ENCODE results near the gene SYNGR3. TPM values are rescaled to one million over a fixed set of nuclear protein-coding genes. Genes with fewer than 3 reads are reported as not detected.
"Not testable (repeated sequence)": the region's sequence is repeated elsewhere in the genome, so short reads cannot be mapped to it uniquely, and the experiment has no call there.

Gene SYNGR3
- total RNA-seq, 4 donors from 2014 or later, result 2.1 to 5.6 (median 3.3) TPM

DNA sequence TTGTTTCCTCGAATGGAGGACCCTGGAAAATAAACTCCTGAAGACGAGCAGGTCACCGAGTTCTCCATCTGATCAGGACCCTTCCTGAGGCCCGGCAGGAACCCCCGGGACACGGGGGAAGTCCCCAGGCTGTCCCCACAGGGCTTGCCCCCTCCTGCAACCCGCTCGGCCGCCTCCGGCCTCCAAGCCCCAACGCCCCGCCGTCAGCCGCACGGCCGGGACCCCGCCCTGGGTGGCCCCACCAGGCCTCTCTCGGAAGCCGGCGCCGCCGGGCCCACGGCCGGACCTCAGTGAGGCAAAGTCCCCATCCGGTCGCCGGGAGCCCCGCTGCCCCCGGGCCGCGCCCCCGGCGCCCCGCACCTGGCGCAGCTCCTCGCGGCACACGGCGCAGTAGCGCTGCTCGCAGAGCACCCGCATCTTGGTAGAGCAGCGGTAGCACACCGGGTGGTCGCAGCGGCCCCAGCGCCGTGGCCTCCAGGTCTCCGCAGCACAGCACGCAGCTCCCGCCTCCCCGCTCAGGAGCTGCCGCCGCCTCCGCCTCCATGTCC, 19.5 kb downstream of the SYNGR3 start:
- H3K4me1 ChIP-seq, result peaks cover 52 to 59% (median 57%) of the 10 kb centered on the region in 4 donors
- intact Hi-C loops (cut with DNase I), result no loop called here

DNA sequence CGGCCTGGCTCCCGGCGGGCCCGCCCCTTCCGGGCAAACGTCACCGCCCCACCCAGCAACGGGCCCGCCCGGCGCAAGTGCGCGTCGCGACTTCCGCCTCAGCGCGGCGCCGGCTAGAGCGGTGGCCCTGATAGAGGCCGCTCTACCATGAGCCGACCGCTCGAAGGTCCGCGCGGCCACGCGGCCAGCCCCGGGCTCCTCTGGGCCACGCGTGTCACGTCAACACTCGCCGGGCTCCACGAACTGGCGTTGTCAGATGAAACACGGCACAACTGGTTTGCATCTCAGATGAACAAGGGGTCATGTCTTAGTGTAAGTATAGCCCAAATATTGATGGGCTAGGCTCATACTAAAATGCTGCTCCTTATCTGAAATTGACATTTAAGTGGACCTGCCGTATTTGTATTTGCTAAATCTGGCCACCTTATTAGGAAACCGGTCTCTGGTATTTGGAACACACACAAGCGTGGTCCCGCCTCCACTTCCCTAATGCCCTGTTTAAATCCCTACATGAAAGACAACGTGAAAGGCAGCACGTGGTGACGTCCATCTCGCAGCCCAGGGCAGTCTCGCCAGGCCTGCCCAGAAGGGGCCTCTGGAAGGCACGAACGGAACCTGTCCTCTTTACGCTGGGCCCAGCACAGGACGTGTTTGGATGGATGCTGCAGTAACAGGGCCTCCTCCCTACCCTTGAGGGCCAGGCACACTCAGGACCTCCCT, 20.2 kb downstream of the SYNGR3 start, which contains the start of gene ZNF598:
TSS of gene ZNF598 (minus strand) at position 31 of the 720 bp plus-strand sequence.
- WGBS, result 3% methylated on average over 4 of the region's 52 CpGs
- Histone ChIP-seq H3K27ac (replicated peaks in 1 of 4) (peak within 1 kb of the TSS; percentile 89 to 97 (median 94)), H3K36me3 (peaks cover 0 to 5% (median 4%) of the 10 kb centered on the region in 4 donors), H3K9me3 (no peaks in the 10 kb centered on the region), H3K4me1 (peaks cover 45 to 52% (median 50%) of the 10 kb centered on the region in 4 donors), H3K27me3 (no peaks in the 10 kb centered on the region), H3K4me3 (peak within 1 kb of the TSS; percentile 70 to 95 (median 81))
- TF ChIP-seq POLR2AphosphoS5 (IDR thresholded peaks at IDR 0.05), result peak; percentile 85 to 98
- TF ChIP-seq, protein P1, sequence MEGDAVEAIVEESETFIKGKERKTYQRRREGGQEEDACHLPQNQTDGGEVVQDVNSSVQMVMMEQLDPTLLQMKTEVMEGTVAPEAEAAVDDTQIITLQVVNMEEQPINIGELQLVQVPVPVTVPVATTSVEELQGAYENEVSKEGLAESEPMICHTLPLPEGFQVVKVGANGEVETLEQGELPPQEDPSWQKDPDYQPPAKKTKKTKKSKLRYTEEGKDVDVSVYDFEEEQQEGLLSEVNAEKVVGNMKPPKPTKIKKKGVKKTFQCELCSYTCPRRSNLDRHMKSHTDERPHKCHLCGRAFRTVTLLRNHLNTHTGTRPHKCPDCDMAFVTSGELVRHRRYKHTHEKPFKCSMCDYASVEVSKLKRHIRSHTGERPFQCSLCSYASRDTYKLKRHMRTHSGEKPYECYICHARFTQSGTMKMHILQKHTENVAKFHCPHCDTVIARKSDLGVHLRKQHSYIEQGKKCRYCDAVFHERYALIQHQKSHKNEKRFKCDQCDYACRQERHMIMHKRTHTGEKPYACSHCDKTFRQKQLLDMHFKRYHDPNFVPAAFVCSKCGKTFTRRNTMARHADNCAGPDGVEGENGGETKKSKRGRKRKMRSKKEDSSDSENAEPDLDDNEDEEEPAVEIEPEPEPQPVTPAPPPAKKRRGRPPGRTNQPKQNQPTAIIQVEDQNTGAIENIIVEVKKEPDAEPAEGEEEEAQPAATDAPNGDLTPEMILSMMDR (IDR thresholded peaks at IDR 0.05), result peak in 1 of 3 experiments; percentile 28
- TF ChIP-seq EP300 (IDR thresholded peaks at IDR 0.05), result no peak
- peak; percentile 91 for TF ChIP-seq POLR2A (IDR thresholded peaks at IDR 0.05; ENCODE audit: low read depth)
- DNase-seq (ENCODE audit: extremely low spot score), result no peak
- intact Hi-C loops (cut with DNase I), result no loop called here

More for the DNA sequence above, 19.5 kb downstream of the SYNGR3 start:
- TF ChIP-seq, protein P1 (IDR thresholded peaks at IDR 0.05), result no peak
- TF ChIP-seq EP300 (IDR thresholded peaks at IDR 0.05) (no peak), POLR2AphosphoS5 (IDR thresholded peaks at IDR 0.05) (no peak), POLR2A (IDR thresholded peaks at IDR 0.05; ENCODE audit: low read depth) (no peak)
- no peak for DNase-seq (ENCODE audit: extremely low spot score)
- peak overlapping the region; percentile 89 to 97 (median 94) for H3K27ac ChIP-seq (replicated peaks in 1 of 4)
- WGBS, result 0% methylated on average over 2 of the region's 55 CpGs
- H3K27me3 ChIP-seq, result no peaks in the 10 kb centered on the region
- H3K36me3 ChIP-seq, result peaks cover 0 to 8% (median 5%) of the 10 kb centered on the region in 4 donors
- no peaks in the 10 kb centered on the region for H3K9me3 ChIP-seq
- H3K4me3 ChIP-seq, result peak overlapping the region; percentile 70 to 95 (median 81)

DNA sequence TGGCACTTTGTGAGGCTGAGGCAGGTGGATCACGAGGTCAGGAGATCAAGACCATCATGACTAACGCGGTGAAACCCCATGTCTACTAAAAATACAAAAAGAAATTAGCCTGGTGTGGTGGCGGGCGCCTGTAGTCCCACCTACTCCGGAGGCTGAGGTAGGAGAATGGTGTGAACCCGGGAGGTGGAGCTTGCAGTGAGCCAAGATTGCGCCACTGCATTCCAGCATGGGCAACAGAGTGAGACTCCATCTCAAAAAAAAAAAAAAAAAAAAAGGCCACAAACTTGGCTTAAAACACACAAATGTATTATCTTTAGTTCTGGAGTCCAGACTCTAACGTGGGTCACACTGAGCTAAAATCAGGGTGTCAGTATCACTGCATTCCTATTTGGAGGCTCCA, 22.0 kb downstream of the SYNGR3 start:
- H3K4me3 ChIP-seq; DNase-seq (ENCODE audit: extremely low spot score); intact Hi-C loops (cut with DNase I); H3K27ac ChIP-seq (replicated peaks in 1 of 4); H3K27me3 ChIP-seq; H3K9me3 ChIP-seq; H3K36me3 ChIP-seq: not testable (repeated sequence)
- peaks cover 29 to 34% (median 33%) of the 10 kb centered on the region in 4 donors for H3K4me1 ChIP-seq
- 84% methylated on average over 9 of the region's 9 CpGs for WGBS

DNA sequence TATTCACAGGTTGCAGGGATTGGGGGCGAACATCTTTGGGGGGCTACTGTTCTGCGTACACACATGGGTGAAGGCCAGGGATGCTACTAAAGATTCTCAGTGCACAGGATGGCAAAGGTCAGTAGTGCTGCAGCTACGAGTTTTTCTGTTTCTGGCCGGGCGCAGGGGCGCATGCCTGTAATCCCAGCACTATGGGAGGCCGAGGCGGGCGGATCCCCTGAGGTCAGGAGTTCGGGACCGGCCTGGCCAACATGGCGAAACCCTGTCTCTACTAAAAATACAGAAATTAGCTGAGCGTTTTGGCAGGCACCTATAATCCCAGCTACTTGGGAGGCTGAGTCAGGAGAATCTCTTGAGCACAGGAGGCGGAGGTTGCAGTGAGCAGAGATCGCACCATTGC, 23.8 kb downstream of the SYNGR3 start:
- Histone ChIP-seq H3K36me3 (no peaks in the 10 kb centered on the region), H3K27ac (replicated peaks in 1 of 4) (no peak overlapping the region), H3K27me3 (peaks cover 0 to 16% (median 0%) of the 10 kb centered on the region in 4 donors), H3K4me3 (no peak overlapping the region), H3K9me3 (no peaks in the 10 kb centered on the region), H3K4me1 (peaks cover 11 to 16% (median 15%) of the 10 kb centered on the region in 4 donors)
- 92% methylated on average over 15 of the region's 15 CpGs for WGBS
- no peak for DNase-seq (ENCODE audit: extremely low spot score)
- intact Hi-C loops (cut with DNase I), result no loop called here
- TF ChIP-seq EP300 (IDR thresholded peaks at IDR 0.05), result no peak
- no peak for TF ChIP-seq POLR2A (IDR thresholded peaks at IDR 0.05; ENCODE audit: low read depth)
- TF ChIP-seq, protein P1 (IDR thresholded peaks at IDR 0.05), result no peak
- no peak for TF ChIP-seq POLR2AphosphoS5 (IDR thresholded peaks at IDR 0.05)

Data from esophagus muscularis mucosa (tissue), 4 donors.